GM10847 (cell line): ENCODE data around the gene FGFR2.

ENCODE experiments used
- POLR2A ChIP-seq: IDR thresholded peaks from 2 replicates; pipeline ENCODE4 v1.6.1; 2011; ENCODE audit not compliant: insufficient read length; ENCODE audit errors: extremely low read depth

Gene FGFR2

GRCh38 chr10:121552746-121553145 lies 45.5 kb downstream of the FGFR2 start:
- no peak for TF ChIP-seq POLR2A

DNA sequence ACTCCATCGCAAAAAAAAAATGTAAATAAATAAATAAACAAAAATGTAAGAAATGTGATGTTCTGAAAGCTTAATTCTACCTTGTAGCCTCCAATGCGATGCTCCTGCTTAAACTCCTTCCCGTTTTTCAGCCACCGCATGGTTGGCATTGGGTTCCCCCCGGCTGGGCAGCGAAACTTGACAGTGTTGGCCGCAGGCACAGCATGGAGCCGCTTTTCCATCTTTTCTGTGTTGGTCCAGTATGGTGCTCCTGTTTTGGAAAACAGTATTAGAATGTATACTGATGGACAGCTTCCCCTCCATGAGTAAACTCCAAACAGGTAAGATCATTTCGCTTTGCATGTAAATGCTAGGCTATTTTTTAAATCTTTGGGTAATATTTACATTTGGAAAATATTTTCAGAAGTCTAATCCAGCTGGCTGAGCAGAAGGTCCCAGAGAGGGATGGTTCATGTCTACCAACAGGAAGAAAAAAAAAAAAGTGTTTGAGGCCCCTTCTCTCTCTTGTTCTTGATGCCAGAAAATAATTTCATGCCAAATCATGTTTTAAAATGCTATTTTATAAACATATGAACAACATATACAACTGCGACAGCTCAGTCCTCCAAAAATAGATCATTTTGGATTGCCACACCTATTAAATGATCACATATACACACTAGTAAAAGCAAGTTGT lies 46.9 kb downstream of the FGFR2 start:
- no peak for TF ChIP-seq POLR2A

DNA sequence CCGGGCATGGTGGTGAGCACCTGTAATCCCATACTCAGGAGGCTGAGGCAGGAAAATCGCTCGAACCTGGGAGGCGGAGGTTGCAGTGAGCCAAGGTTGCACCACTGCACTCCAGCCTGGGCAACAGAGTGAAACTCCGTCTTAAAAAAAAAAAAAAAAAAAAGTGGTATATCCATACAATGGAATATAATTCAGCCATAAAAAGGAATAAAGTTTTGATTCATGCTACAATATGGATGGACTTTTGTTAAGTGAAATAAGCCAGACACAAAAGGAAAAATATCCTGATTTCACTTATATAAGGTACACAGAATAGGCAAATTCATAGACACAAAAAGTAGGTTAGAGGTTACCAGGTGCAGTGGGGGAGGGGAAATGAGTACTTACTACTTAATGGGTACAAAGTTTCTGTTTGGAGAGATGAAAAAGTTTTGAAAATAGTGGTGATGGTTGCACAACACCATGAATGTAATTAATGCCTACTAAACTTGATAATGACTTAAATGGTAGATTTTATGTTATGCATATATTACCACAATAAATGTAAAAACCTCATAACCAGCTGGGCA lies 53.9 kb downstream of the FGFR2 start:
- TF ChIP-seq POLR2A: no peak

GRCh38 chr10:121543545-121543944 lies 54.7 kb downstream of the FGFR2 start:
- no peak for TF ChIP-seq POLR2A

DNA sequence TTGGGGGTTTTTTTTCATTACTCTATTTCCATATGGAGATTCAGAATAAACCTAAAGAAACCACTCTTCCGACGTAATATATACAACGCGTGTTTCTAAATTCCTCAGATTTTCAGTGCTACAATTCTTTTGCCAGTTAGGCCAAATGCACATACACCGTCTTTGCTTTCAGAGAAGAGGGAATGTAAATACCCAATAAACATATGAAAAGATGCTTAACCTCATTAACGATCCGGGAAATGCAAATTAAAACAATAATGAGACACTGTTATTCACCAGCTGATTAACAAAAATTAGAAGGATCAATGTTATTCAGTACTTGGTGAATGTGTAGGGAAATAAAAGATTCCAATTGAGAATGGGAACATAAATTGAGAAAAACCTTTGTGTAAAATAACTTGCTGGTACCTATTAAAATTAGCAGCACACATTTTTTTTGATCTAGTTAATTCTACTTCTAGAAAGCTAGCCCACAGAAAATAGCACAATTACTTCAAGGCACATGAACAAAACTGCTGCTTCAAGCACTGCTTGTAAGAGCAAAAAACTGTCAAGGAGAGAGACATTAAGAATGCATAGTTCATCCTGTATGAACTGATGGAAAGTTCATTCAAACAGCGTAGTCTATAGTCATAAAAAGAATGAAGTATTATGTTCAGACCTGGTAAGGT lies 56.7 kb downstream of the FGFR2 start:
- no peak for TF ChIP-seq POLR2A

GRCh38 chr10:121540732-121541395 lies 57.4 kb downstream of the FGFR2 start:
- TF ChIP-seq POLR2A: no peak

- TF ChIP-seq POLR2A: no peak
Observed at GRCh38 chr10:121539786-121540185, 58.5 kb downstream of the FGFR2 start.

DNA sequence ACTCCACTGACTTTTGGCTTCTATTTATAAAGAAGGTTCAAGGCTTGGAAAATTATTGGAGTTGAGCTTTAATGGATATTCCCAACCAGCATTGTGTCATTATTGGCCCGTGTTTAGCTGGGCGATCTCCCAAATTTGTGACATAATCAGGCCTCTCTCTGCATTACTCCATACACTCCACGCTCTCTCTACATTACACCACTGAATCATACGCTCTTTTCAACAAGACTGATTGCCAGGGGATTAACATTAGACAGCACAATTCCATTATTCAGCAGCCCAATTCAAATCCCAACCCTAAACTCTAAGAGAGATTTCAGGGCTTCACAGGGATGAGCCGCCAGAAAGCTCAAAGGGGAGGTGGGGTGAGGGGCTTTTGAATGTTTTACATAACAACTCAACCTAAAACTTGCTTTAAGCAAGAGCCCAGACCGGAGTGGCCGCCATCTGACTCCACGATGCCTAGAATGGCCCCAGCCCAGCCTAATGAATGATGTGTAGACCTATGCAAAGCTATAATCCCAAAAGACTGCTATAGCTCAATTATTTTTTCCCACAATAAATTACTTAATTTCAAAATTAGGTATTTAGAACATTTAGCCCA lies 61.8 kb downstream of the FGFR2 start:
- no peak for TF ChIP-seq POLR2A

DNA sequence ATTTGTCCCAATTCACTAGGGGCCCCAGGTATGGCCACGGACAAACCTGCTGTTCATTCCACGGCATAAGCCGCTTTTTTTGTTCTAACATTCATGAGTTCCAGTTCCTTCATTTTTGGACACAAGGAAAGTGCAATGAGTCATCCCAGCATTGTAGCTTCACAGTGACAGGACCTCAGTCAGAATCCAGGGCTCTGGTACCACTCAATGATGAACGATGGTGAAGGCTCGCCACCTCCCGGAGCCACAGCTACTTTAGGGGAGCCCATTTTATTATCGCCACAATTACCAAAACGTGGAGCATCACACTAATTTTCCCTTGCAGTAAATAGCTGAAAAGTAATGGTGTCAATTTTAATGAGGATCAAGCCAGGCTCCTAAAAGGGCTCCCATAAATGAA lies 62.9 kb downstream of the FGFR2 start:
- TF ChIP-seq POLR2A: no peak

DNA sequence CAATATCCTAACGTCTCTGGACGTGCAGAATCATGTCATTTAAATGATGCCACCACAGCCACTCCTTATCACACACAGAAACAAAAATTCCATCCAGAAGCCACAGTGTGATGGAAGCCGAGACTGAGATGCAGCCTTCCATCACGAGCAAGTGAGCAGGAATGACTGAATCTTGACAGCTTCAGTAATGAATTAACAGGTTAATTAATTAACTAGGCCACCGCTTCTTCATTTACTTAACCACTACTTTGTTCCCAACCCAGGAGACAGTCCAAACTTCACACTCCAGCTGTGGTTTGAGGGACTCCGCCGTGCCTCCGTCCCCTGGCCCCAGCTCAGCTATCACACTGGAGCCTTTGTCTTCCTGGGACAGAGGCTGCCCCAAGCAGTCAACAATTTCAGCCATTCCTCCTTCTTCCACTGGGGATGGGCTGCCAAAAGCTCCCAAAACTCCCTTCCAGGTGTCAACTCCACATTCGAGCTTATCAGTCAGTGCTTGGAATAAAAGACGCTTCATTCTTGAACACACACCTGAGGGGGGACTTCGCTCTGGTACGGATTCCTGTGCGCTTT lies 65.9 kb downstream of the FGFR2 start:
- no peak for TF ChIP-seq POLR2A

- TF ChIP-seq POLR2A: no peak
Observed at GRCh38 chr10:121531830-121532178, 66.4 kb downstream of the FGFR2 start.

DNA sequence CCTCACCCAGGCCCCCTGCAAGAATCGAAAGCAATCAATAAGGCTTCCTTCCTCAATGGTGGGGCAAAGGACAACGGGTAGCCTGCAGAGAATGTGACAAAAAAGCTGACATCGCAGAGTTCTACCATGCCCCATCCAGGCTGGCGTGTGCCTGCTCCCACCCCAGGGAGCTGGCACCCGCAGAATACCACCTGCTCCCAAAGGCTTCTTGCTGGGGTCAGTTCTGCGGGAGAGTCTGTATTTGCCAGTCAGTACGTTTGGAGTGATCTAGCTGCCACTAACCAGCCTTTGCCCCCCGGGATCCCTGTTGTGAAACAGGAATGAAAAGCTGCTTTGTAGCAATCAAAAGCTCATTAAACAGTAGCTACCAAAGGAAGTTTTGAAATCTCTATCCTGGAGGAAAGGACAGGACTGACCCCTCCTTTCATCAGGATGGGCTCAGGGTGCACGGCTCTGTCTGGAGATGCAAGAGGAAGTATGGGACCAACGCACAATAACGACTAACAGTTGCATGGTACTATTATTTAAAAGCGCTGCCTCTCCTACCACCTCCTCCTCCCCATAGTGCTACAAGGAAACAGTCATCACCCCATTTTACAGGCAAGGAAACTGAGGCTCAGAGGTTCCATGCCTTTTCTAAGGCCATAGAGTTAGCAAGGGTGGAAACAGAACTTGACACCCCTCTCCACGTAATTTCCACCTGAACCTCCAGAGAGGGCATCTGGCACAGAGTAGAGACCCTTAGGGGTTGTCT lies 67.0 kb downstream of the FGFR2 start:
- TF ChIP-seq POLR2A: no peak

DNA sequence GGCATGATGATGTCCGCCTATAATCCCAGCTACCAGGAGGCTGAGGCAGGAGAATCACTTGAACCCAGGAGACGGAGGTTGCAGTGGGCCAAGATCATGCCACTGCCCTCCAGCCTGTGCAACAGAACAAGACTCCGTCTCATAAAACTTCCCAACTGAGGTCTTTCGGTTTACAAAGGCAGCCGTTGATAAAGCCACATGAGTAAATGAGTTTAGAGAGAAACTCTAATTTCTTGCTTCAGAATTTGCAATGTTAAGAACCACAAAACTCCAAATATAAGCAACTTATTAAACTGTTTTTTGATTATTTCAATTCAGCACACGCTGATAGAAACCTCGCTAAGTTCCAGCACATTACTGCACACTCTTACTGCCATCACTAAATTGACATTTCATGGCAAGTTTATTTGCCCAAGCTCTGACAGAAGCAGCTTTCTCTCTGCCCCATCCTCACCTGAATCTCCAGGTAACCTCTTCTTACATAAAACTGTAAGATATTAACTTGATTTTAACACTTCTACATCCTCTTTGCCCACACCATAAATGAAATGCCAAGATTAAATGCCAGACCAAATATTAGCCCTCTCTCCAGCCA lies 67.7 kb downstream of the FGFR2 start:
- TF ChIP-seq POLR2A: no peak

GRCh38 chr10:121527690-121528089 lies 70.6 kb downstream of the FGFR2 start:
- no peak for TF ChIP-seq POLR2A
